ENCODE results near the gene LCN2. TPM values are rescaled to one million over a fixed set of nuclear protein-coding genes. Genes with fewer than 3 reads are reported as not detected.

LCN2 gene
- total and polyA plus RNA-seq, 9 of the 15 experiments (the other 6 are each of a cell fraction or from before 2014, with no cell fraction given): 0.10 to 1.2 (median 0.44) TPM; not detected in 1

DNA sequence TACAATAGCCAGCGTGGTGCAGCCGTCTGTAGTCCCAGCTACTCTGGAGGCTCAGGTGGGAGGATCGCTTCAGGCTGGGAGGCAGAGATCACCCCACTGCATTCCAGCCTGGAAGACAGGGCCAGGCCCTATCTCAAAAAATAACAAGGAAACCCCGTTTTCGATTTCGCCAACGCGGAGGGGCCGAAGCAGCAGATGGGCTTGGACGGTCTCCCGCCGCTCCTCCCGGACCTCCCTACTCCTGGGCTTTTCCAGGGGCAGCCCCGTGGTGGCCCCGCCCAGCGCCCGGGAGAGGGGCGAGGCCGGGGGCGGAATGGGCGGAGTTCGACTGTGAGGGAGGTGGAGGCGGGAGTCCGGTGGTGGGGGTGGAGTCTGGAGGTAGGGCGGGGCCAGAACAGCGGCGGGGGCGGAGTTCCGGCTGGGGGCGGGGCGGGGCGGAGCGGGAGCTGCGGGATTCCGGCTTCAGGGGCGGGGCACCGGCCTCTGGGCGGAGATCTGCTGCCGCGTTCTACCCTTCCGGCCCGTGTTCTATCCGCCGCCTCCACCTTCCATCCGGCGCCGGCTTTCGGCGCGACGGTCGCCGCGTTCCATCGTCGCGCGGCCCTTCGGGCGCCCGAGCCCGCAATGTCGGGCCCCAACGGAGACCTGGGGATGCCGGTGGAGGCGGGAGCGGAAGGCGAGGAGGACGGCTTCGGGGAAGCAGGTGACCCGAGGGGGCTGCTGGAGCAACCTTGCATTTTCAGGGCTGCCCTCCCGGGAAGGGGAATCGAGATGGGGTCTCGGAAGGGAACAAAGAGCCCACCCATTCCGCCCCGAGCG, 10.7 kb downstream of the LCN2 start, which contains the start of gene BBLN (continued):
- TF ChIP-seq NR2C1 (IDR thresholded peaks at IDR 0.05) (no peak), NR2C1 (tag; IDR thresholded peaks at IDR 0.05) (no peak), HDAC1 (IDR thresholded peaks at IDR 0.05) (peak in 1 of 2 experiments; percentile 30; a peak in 2 of 4 replicates), ZKSCAN8 (CRISPR knock-in tag; IDR thresholded peaks at IDR 0.05) (no peak), C11orf30 (IDR thresholded peaks at IDR 0.05; ENCODE audit: low read depth) (no peak), ZNF347 (CRISPR knock-in tag; IDR thresholded peaks at IDR 0.05; ENCODE audit: low read depth) (no peak), ZKSCAN3 (CRISPR knock-in tag; IDR thresholded peaks at IDR 0.05) (no peak), HNRNPL (IDR thresholded peaks at IDR 0.05; ENCODE audit: low read depth, low read length) (peak; percentile 47; the same call in 1 of the 2 replicates), TEAD2 (tag; IDR thresholded peaks at IDR 0.05) (no peak), ELF4 (CRISPR knock-in tag; IDR thresholded peaks at IDR 0.05) (0 out of 2 replicates have a peak, but pooled peaks have one; percentile 50), NCOA4 (IDR thresholded peaks at IDR 0.05; ENCODE audit: partially characterized antibody) (peak; percentile 20), KLF1 (tag; IDR thresholded peaks at IDR 0.05) (peak; percentile 50; the same call in 1 of the 2 replicates), ZNF444 (CRISPR knock-in tag; IDR thresholded peaks at IDR 0.05) (peak; percentile 44), LEF1 (IDR thresholded peaks at IDR 0.05) (no peak), GTF2F1 (IDR thresholded peaks at IDR 0.05; ENCODE audit: low read depth, low read length) (peak; percentile 77; the same call in 1 of the 2 replicates), FIP1L1 (IDR thresholded peaks at IDR 0.05; ENCODE audit: low read depth, low read length, poor library complexity, severe bottlenecking) (peak; percentile 96), NCOA2 (IDR thresholded peaks at IDR 0.05; ENCODE audit: partially characterized antibody in 2 of 2) (no peak), BRCA1 (IDR thresholded peaks at IDR 0.05) (no peak), BRCA1 (CRISPR knock-in tag; IDR thresholded peaks at IDR 0.05) (no peak), NONO (IDR thresholded peaks at IDR 0.05; ENCODE audit: low read depth in 2 of 2, low read length in 1 of 2) (no peak), THRAP3 (IDR thresholded peaks at IDR 0.05; ENCODE audit: borderline replicate concordance) (no peak), E2F3 (CRISPR knock-in tag; IDR thresholded peaks at IDR 0.05) (peak; percentile 87)
- TF ChIP-seq, protein P1, sequence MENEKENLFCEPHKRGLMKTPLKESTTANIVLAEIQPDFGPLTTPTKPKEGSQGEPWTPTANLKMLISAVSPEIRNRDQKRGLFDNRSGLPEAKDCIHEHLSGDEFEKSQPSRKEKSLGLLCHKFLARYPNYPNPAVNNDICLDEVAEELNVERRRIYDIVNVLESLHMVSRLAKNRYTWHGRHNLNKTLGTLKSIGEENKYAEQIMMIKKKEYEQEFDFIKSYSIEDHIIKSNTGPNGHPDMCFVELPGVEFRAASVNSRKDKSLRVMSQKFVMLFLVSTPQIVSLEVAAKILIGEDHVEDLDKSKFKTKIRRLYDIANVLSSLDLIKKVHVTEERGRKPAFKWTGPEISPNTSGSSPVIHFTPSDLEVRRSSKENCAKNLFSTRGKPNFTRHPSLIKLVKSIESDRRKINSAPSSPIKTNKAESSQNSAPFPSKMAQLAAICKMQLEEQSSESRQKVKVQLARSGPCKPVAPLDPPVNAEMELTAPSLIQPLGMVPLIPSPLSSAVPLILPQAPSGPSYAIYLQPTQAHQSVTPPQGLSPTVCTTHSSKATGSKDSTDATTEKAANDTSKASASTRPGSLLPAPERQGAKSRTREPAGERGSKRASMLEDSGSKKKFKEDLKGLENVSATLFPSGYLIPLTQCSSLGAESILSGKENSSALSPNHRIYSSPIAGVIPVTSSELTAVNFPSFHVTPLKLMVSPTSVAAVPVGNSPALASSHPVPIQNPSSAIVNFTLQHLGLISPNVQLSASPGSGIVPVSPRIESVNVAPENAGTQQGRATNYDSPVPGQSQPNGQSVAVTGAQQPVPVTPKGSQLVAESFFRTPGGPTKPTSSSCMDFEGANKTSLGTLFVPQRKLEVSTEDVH (IDR thresholded peaks at IDR 0.05; ENCODE audit: low read depth, partially characterized antibody): no peak
- TF ChIP-seq, protein P2, sequence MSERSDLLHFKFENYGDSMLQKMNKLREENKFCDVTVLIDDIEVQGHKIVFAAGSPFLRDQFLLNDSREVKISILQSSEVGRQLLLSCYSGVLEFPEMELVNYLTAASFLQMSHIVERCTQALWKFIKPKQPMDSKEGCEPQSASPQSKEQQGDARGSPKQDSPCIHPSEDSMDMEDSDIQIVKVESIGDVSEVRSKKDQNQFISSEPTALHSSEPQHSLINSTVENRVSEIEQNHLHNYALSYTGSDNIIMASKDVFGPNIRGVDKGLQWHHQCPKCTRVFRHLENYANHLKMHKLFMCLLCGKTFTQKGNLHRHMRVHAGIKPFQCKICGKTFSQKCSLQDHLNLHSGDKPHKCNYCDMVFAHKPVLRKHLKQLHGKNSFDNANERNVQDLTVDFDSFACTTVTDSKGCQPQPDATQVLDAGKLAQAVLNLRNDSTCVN (CRISPR knock-in tag; IDR thresholded peaks at IDR 0.05): no peak; the same call in 1 of the 2 replicates
- TF ChIP-seq, protein P3, sequence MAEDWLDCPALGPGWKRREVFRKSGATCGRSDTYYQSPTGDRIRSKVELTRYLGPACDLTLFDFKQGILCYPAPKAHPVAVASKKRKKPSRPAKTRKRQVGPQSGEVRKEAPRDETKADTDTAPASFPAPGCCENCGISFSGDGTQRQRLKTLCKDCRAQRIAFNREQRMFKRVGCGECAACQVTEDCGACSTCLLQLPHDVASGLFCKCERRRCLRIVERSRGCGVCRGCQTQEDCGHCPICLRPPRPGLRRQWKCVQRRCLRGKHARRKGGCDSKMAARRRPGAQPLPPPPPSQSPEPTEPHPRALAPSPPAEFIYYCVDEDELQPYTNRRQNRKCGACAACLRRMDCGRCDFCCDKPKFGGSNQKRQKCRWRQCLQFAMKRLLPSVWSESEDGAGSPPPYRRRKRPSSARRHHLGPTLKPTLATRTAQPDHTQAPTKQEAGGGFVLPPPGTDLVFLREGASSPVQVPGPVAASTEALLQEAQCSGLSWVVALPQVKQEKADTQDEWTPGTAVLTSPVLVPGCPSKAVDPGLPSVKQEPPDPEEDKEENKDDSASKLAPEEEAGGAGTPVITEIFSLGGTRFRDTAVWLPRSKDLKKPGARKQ (CRISPR knock-in tag; IDR thresholded peaks at IDR 0.05): no peak
